SKM-1 (cell line): ENCODE data around the gene COPZ2.
"Not testable (repeated sequence)": the region's sequence is repeated elsewhere in the genome, so short reads cannot be mapped to it uniquely, and the experiment has no call there.

Experiments
- DNase-seq: peaks from one replicate; lab custom pipeline; 2025; ENCODE audit not compliant: unreplicated experiment; lab: John Stamatoyannopoulos, UW

COPZ2 gene

DNA sequence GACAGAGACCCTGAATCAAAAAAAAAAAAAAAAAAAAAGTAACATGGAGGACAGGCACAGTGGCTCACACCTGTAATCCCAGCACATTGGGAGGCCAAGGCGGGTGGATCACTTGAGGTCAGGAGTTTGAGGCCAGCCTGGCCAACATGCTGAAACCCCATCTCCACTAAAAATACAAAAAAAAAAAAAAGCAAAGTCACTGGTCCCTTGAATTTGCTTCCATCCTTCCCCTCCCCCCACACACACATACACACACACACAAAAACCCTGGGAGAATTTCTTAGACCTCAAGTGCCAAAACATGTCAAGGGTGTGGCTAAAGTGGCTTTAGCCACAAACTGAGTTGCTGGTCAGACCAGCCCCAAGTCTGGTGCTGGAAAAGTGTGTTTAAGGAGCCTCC is 49.2 kb downstream of the COPZ2 start:
- DNase-seq, result not testable (repeated sequence)

- DNase-seq, result no peak
Measured at GRCh38 chr17:47987240-47987835, 50.3 kb downstream of the COPZ2 start.

DNA sequence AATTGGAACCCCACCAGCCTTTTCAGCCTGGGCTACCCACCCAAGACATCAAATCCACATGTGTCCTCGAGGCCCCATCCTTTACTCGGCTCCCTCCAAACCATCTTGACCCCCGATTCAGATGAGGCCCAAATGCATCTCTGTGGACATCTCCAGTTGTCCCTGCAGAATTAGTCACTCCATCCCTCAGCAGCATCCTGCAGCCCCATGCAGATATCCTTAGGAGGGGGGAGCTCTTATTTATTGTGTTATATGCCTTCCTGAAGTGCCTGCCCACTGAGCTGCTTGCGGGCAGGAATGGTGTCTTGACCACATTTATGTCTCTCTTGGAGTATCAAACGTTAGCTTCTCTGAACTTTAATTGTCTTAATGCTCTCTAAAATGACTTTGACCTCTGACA is 51.1 kb downstream of the COPZ2 start:
- DNase-seq, result no peak

GRCh38 chr17:47983492-47984223 is 53.9 kb downstream of the COPZ2 start:
- no peak for DNase-seq

DNA sequence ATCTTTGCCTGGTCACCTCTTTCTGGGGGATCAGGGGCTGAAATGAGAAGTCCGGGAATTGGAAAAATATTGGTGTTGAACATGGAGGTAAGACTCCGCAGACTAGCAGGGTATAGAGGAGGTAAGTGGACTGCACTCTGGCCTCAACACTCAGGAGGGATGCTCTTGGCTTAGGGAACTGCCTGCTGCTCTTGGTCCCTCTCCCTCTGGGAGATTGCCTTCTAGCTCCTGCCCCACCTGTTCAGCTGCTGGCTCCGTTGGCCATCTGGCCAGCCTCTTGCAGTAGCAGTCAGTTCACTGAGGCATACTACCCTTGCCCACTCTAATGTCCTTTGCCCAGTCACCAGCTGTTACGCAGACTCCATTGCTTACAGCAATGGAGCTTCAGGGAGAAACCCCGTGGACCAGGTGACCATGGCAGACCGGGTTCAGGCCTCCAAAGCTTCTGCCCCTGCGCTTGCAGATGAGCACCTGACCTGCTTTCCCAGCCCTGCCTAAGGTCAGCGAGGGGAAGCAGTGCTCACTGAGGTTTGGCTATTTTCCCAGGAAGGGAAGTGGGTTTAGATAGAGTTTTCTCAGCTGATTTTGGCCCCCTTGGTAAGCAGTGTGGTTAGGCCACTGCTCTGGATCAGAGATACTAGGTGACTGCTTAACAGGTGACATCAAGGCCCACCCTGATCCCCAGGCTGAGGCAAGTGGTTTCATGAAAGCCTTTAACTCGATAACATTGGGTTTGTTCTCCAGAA is 54.8 kb downstream of the COPZ2 start:
- DNase-seq, result no peak

DNA sequence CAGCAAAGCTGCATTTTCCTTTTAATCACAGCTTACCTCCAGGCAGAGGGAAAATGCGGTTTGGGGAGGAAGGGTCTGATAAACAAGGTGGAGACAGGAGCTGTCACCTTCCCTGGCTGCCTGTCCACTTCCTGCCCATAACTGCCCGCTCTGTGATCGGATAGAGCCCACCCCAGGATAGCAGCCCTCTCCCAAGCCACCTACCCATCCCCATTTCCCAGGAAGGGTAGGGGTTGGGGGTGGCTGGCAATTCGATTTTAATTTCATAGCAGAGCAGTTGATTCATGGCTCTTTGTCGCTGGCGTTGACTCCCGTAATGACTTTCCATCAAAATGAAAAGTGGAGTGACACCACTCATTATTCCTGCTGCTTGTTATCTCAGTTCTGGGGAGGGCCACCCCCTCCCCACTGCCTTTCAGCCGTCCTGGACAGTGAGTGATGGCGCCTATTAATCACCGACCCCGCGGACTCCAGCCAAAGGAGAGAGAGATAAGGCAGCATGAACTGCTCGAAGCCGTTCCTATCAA is 55.4 kb downstream of the COPZ2 start:
- no peak for DNase-seq

- DNase-seq, result no peak
Measured at GRCh38 chr17:47981462-47981861, 56.1 kb downstream of the COPZ2 start.

GRCh38 chr17:47980541-47980940 is 57.1 kb downstream of the COPZ2 start:
- no peak for DNase-seq

DNA sequence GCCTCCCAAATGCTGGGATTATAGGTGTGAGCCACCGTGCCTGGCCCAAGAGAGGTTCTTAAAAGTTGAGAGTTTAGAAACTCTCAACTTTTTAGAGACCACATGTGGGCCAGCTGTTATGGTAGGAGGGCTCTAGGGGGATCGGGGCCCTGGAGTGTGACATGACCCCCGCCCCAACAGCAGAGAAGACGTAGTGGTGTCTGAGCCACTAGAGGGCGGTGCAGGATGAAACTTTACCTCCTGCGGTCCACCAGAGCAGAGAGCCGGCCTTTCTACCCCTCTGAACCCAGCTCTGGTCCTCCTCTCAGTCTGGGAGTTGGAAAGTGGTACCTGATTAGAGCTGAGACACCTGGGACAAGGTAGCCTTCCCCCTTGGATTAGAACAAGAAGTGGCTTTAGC is 59.3 kb downstream of the COPZ2 start:
- no peak for DNase-seq
